IMR-90 (cell line): ENCODE measurements around the gene CACNA2D3. TPM values are rescaled to one million over a fixed set of nuclear protein-coding genes. Genes with fewer than 3 reads are reported as not detected.

ENCODE experiments used
- ATAC-seq: fragments of 200-7000 bp; cut with Tn5 transposase; 2 replicates; pipeline ENCODE4 v1.9.1; 2020; ENCODE audit warnings: low read depth, mild to moderate bottlenecking, moderate library complexity
- BruUV-seq: library from RNA; stranded (reverse); fragments of 400-500 nt; replicated peaks from 2 replicates; lab custom pipeline; 2021; lab: Mats Ljungman, UMichigan
- CTCF ChIA-PET: fragments of 300-600 bp; formaldehyde crosslinking; extraction: SDS; loops from one replicate; lab custom pipeline; 2021; ENCODE audit warnings: antibody characterized with exemption; lab: Yijun Ruan, JAX
- POLR2A ChIA-PET: fragments of 300-600 bp; sonication (Branson Sonifier 250); formaldehyde crosslinking; loops from one replicate; lab custom pipeline; 2022; ENCODE audit warnings: antibody characterized with exemption; ENCODE audit not compliant: unreplicated experiment; lab: Charles Lee
- DNase-seq: peaks from one replicate; pipeline ENCODE4 v3.0.0; 2013
- H2AFZ ChIP-seq: replicated peaks from 2 replicates; pipeline ENCODE3; 2013; ENCODE audit warnings: low read length, mild to moderate bottlenecking; ENCODE audit not compliant: poor library complexity
- H2AK5ac ChIP-seq: 2 replicates; pipeline ENCODE4 v1.6.1; 2013; ENCODE audit warnings: low read depth, low read length, inconsistent platforms
- H2AK9ac ChIP-seq: replicated peaks from 2 replicates; pipeline ENCODE3; 2013; ENCODE audit warnings: mild to moderate bottlenecking, low read depth, low read length, moderate library complexity; ENCODE audit not compliant: poor library complexity
- H2BK120ac ChIP-seq: 2 replicates; pipeline ENCODE4 v1.6.1; 2013; ENCODE audit warnings: low read depth, low read length, inconsistent platforms
- H2BK15ac ChIP-seq: 3 replicates; pipeline ENCODE4 v1.6.1; 2013; ENCODE audit warnings: low read depth, low read length, inconsistent platforms
- H2BK20ac ChIP-seq: 2 replicates; pipeline ENCODE4 v1.6.1; 2013; ENCODE audit warnings: low read depth, mild to moderate bottlenecking, inconsistent platforms, low read length, moderate library complexity
- H2BK5ac ChIP-seq: 2 replicates; pipeline ENCODE4 v1.6.1; 2013; ENCODE audit warnings: mild to moderate bottlenecking, low read depth, low read length, inconsistent platforms; ENCODE audit not compliant: poor library complexity, severe bottlenecking
- H3K14ac ChIP-seq: replicated peaks from 2 replicates; pipeline ENCODE4 v1.6.1; 2013; ENCODE audit warnings: low read depth, low read length, inconsistent platforms
- H3K18ac ChIP-seq: 2 replicates; pipeline ENCODE4 v1.6.1; 2013; ENCODE audit warnings: low read depth, low read length, control low read depth
- H3K23ac ChIP-seq: 2 replicates; pipeline ENCODE4 v1.6.1; 2013; ENCODE audit warnings: low read depth, low read length, inconsistent platforms
- H3K27ac ChIP-seq: 2 replicates; pipeline ENCODE4 v1.5.1; 2013; ENCODE audit warnings: mild to moderate bottlenecking, control low read depth, low read length; ENCODE audit not compliant: insufficient read depth
- H3K27me3 ChIP-seq: 2 replicates; pipeline ENCODE4 v1.6.1; 2013; ENCODE audit warnings: low read length; ENCODE audit not compliant: control insufficient read depth, insufficient read depth
- H3K36me3 ChIP-seq: 2 replicates; pipeline ENCODE4 v1.6.1; 2013; ENCODE audit warnings: low read length, mixed read lengths; ENCODE audit not compliant: control insufficient read depth, insufficient read depth
- H3K4ac ChIP-seq: 2 replicates; pipeline ENCODE4 v1.6.1; 2013; ENCODE audit warnings: low read depth, low read length, inconsistent platforms
- H3K4me1 ChIP-seq: 2 replicates; pipeline ENCODE4 v1.6.1; 2013; ENCODE audit warnings: low read length, mixed read lengths; ENCODE audit not compliant: control insufficient read depth, insufficient read depth
- H3K4me2 ChIP-seq: 2 replicates; pipeline ENCODE4 v1.6.1; 2013; ENCODE audit warnings: low read depth, mild to moderate bottlenecking, control low read depth, low read length, moderate library complexity
- H3K4me3 ChIP-seq: 2 replicates; pipeline ENCODE4 v1.5.1; 2013; ENCODE audit warnings: low read depth, mild to moderate bottlenecking, control low read depth, low read length, moderate library complexity; ENCODE audit not compliant: insufficient read depth
- H3K56ac ChIP-seq: 2 replicates; pipeline ENCODE4 v1.6.1; 2013; ENCODE audit warnings: low read length, inconsistent platforms; ENCODE audit not compliant: insufficient read depth; ENCODE audit errors: extremely low read depth
- H3K79me1 ChIP-seq, 2 experiments: 2 replicates each; pipeline ENCODE4 v1.6.1; 2013; ENCODE audit warnings: low read length in 2 of 2, inconsistent platforms in 1 of 2, low read depth in 1 of 2
- H3K9ac ChIP-seq: 2 replicates; pipeline ENCODE4 v1.6.1; 2013; ENCODE audit warnings: low read depth, low read length, control low read depth
- H3K9me1 ChIP-seq: 2 replicates; pipeline ENCODE4 v1.6.1; 2013; ENCODE audit warnings: low read length, inconsistent platforms; ENCODE audit not compliant: insufficient read depth
- H3K9me3 ChIP-seq: 2 replicates; pipeline ENCODE4 v1.6.1; 2013; ENCODE audit warnings: low read length; ENCODE audit not compliant: control insufficient read depth, insufficient read depth
- H4K20me1 ChIP-seq: 2 replicates; pipeline ENCODE4 v1.6.1; 2013; ENCODE audit warnings: low read length, inconsistent platforms; ENCODE audit not compliant: insufficient read depth
- H4K5ac ChIP-seq: 2 replicates; pipeline ENCODE4 v1.6.1; 2013; ENCODE audit warnings: mild to moderate bottlenecking, low read depth, low read length, control low read depth
- H4K8ac ChIP-seq, 2 experiments: 2 replicates each; pipeline ENCODE4 v1.6.1; 2013; ENCODE audit warnings: low read depth in 2 of 2, low read length in 2 of 2, control low read depth in 1 of 2, inconsistent platforms in 1 of 2
- H4K91ac ChIP-seq: 2 replicates; pipeline ENCODE4 v1.6.1; 2013; ENCODE audit warnings: low read depth, low read length, inconsistent platforms; ENCODE audit not compliant: insufficient read depth
- BHLHE40 ChIP-seq: fragments of 150-350 bp; IDR thresholded peaks from 2 replicates; pipeline ENCODE4 v1.6.1; 2016; ENCODE audit warnings: mild to moderate bottlenecking, low read depth, low read length
- CEBPB ChIP-seq: IDR thresholded peaks from 2 replicates; pipeline ENCODE4 v1.6.1; 2012; ENCODE audit warnings: low read depth, low read length, improper control_type of control experiment
- MAZ ChIP-seq: IDR thresholded peaks from 2 replicates; pipeline ENCODE4 v1.6.1; 2012; ENCODE audit warnings: low read depth, mild to moderate bottlenecking, low read length, improper control_type of control experiment, moderate library complexity, borderline replicate concordance
- MXI1 ChIP-seq: IDR thresholded peaks from 2 replicates; pipeline ENCODE4 v1.6.1; 2012; ENCODE audit warnings: low read depth, mild to moderate bottlenecking, low read length, moderate library complexity, borderline replicate concordance
- NFE2L2 ChIP-seq: fragments of 150-350 bp; IDR thresholded peaks from 2 replicates; pipeline ENCODE4 v1.6.1; 2016; ENCODE audit warnings: low read depth, mild to moderate bottlenecking, low read length
- POLR2A ChIP-seq: IDR thresholded peaks from 2 replicates; pipeline ENCODE4 v1.6.1; 2012; ENCODE audit warnings: mild to moderate bottlenecking, low read depth, low read length
- RFX5 ChIP-seq: IDR thresholded peaks from 2 replicates; pipeline ENCODE4 v1.8.0; 2012; ENCODE audit warnings: low read depth, mild to moderate bottlenecking, low read length, moderate library complexity
- WGBS, 2 experiments: methylation state at CpG; one replicate each; pipeline versions ENCODE4 v1.1.5 to v1.1.7; 2013; ENCODE audit warnings: missing lambda C conversion rate in 2 of 2; ENCODE audit not compliant: insufficient read length in 1 of 2; ENCODE audit errors: extremely low coverage in 2 of 2; 5-methylcytosine and 5-hydroxymethylcytosine counted together
- dilution Hi-C: fragments of 300-500 bp; cut with HindIII; formaldehyde crosslinking; loops from one replicate; pipeline ENCODE4 v1.14.3; 2018; ENCODE audit warnings: low sequenced_read_pairs; ENCODE audit not compliant: unreplicated experiment
- in situ Hi-C: fragments of 300-500 bp; cut with MboI; formaldehyde crosslinking; loops from 3 replicates; pipeline ENCODE4 v1.14.3; 2019; ENCODE audit warnings: low sequenced_read_pairs, inconsistent platforms, mixed read lengths
- intact Hi-C: fragments of 100-400 bp; cut with micrococcal nuclease; formaldehyde crosslinking; loops from 2 replicates; pipeline ENCODE4 v1.10.0; 2022
- polyA plus RNA-seq, 3 experiments: library from polyadenylated mRNA; depleted of rRNA; stranded (reverse); fragments of >200 nt; gene quantifications; 2 replicates each; pipeline ENCODE4 v1.2.3, GENCODE V29; 2012; ENCODE audit warnings: low replicate concordance in 1 of 3
- total RNA-seq: library from RNA; depleted of rRNA; stranded (reverse); fragments of >200 nt; gene quantifications from 2 replicates; pipeline ENCODE4 v1.2.3, GENCODE V29; 2012
- TF ChIP-seq, protein P1 (sequence below): conservative IDR thresholded peaks from 2 replicates; pipeline ENCODE4 v1.5.1; 2012; ENCODE audit warnings: mild to moderate bottlenecking, low read depth, low read length, improper control_type of control experiment

The CACNA2D3 gene
- total and polyA plus RNA-seq, 2 of the 4 experiments (the other 2 are of a cell fraction): 0.36 to 0.41 TPM

DNA sequence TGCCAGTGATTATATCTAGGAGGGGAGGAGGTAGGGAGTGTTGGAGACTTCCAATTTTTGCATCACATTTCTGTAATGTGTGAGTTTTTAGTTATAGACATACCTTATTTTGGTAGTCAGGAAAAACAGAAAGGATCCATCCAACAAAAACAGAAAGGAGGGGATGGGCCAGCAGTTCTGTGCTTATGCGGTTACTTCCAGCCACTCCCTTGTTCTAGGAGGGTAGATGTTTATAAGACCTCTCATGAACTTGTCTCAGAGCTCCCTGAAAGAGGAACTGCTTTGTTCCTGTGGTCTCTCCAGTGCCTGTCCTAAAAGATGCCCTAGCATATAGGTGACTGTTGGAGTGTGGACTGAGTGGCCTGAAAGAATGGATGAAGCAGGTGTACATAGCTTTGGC is 323.3 kb downstream of the CACNA2D3 start:
- Histone ChIP-seq H2BK120ac (no peak overlapping the region), H2BK20ac (no peak overlapping the region), H3K4me3 (no peak overlapping the region), H3K56ac (no peak overlapping the region), H4K20me1 (no peaks in the 10 kb centered on the region), H2BK5ac (no peak overlapping the region), H3K9ac (no peak overlapping the region), H3K23ac (no peak overlapping the region), H4K8ac (no peak overlapping the region), H3K36me3 (no peaks in the 10 kb centered on the region), H3K4me1 (no peaks in the 10 kb centered on the region), H3K9me3 (peaks cover 2% of the 10 kb centered on the region; the same call in 1 of the 2 replicates), H2AK9ac (no peak overlapping the region), H3K27ac (no peak overlapping the region), H3K14ac (no peak overlapping the region), H4K5ac (no peak overlapping the region), H2BK15ac (no peak overlapping the region), H2AFZ (no peak overlapping the region), H3K4ac (no peak overlapping the region), H3K4me2 (no peak overlapping the region), H3K27me3 (no peaks in the 10 kb centered on the region), H2AK5ac (no peak overlapping the region), H4K91ac (no peak overlapping the region), H3K18ac (no peak overlapping the region), H3K9me1 (no peaks in the 10 kb centered on the region), H3K79me1 (no peaks in the 10 kb centered on the region)
- ATAC-seq: no peak
- no peak for TF ChIP-seq MAZ
- TF ChIP-seq CEBPB: no peak
- no peak for TF ChIP-seq POLR2A
- no peak for TF ChIP-seq MXI1
- TF ChIP-seq, protein P1, sequence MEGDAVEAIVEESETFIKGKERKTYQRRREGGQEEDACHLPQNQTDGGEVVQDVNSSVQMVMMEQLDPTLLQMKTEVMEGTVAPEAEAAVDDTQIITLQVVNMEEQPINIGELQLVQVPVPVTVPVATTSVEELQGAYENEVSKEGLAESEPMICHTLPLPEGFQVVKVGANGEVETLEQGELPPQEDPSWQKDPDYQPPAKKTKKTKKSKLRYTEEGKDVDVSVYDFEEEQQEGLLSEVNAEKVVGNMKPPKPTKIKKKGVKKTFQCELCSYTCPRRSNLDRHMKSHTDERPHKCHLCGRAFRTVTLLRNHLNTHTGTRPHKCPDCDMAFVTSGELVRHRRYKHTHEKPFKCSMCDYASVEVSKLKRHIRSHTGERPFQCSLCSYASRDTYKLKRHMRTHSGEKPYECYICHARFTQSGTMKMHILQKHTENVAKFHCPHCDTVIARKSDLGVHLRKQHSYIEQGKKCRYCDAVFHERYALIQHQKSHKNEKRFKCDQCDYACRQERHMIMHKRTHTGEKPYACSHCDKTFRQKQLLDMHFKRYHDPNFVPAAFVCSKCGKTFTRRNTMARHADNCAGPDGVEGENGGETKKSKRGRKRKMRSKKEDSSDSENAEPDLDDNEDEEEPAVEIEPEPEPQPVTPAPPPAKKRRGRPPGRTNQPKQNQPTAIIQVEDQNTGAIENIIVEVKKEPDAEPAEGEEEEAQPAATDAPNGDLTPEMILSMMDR: no peak
- TF ChIP-seq RFX5: no peak
- TF ChIP-seq NFE2L2: no peak
- TF ChIP-seq BHLHE40: no peak
- CTCF ChIA-PET: no interaction called here
- BruUV-seq: no TSS peak
- intact Hi-C loops (no loop called here), in situ Hi-C loops (loop anchor here (25.0 kb wide), 1 partner anchor 392 kb away; no protein-coding TSS in a partner anchor), dilution Hi-C loops (no loop called here)
- POLR2A ChIA-PET: no interaction called here
- no CpG with 5 or more reads among the region's 1 CpG for WGBS, 2 experiments
- DNase-seq: no peak
